HEK293 (cell line): ENCODE data around the gene SMIM44.

Experiments
- CTCF ChIP-seq: fragments of 450-650 bp; formaldehyde crosslinking; IDR thresholded peaks from 2 replicates; pipeline ENCODE4 v1.5.1; 2016; ENCODE audit warnings: missing biosample characterization, missing genetic modification characterization
- ZNF747 ChIP-seq: fragments of 450-650 bp; formaldehyde crosslinking; IDR thresholded peaks from 2 replicates; pipeline ENCODE4 v1.5.1; 2016; ENCODE audit warnings: missing biosample characterization, missing genetic modification characterization

- TF ChIP-seq CTCF (tag by site-specific recombination) (peak; percentile 79), ZNF747 (tag by site-specific recombination) (no peak)
Observed at GRCh38 chr19:3471954-3472655, 11.1 kb downstream of the SMIM44 start.
